Breast epithelium (tissue), 4 donors: ENCODE data around the gene SLC35F1. TPM values are rescaled to one million over a fixed set of nuclear protein-coding genes. Genes with fewer than 3 reads are reported as not detected.

Experiments used
- DNase-seq, 2 donors: peaks; one replicate each; pipeline ENCODE4 v3.0.0-alpha.2; 2019; ENCODE audit warnings: low spot score in 2 of 2
- H3K27ac ChIP-seq, 2 donors: fragments of 200-600 bp; sonication (generic) in 1 of 2; one replicate each; pipeline ENCODE4 v1.5.1; 2016 to 2019; ENCODE audit warnings: mild to moderate bottlenecking in 1 of 2
- H3K27me3 ChIP-seq, 2 donors: fragments of 200-600 bp; sonication (generic) in 1 of 2; one replicate each; pipeline versions ENCODE4 v1.5.1 to v1.6.0; 2017 to 2019; ENCODE audit warnings: control low read depth in 1 of 2, mild to moderate bottlenecking in 1 of 2
- H3K36me3 ChIP-seq: fragments of 200-600 bp; one replicate; pipeline ENCODE4 v1.5.1; 2019
- H3K4me1 ChIP-seq, 2 donors: fragments of 200-600 bp; sonication (generic); one replicate each; pipeline ENCODE4 v1.5.1; 2016 to 2019; ENCODE audit warnings: control low read depth in 1 of 2
- H3K4me3 ChIP-seq, 3 donors: fragments of 200-600 bp; sonication (generic); 1 replicate in 2 of 3; 2 replicates in 1 of 3; pipeline ENCODE4 v1.5.1; 2016 to 2019; ENCODE audit warnings: mild to moderate bottlenecking in 3 of 3, moderate library complexity in 2 of 3
- H3K9me3 ChIP-seq, 2 donors: fragments of 200-600 bp; sonication (generic) in 1 of 2; one replicate each; pipeline ENCODE4 v1.5.1; 2016 to 2019; ENCODE audit warnings: control low read depth in 1 of 2
- POLR2A ChIP-seq: fragments of 450-650 bp; IDR thresholded peaks from one replicate; pipeline ENCODE4 v1.6.1; 2016; ENCODE audit warnings: antibody characterized with exemption, mild to moderate bottlenecking, moderate library complexity
- POLR2AphosphoS5 ChIP-seq, 3 donors: sonication (generic); formaldehyde crosslinking; IDR thresholded peaks; one replicate each; pipeline ENCODE4 v1.6.1; 2017; ENCODE audit warnings: antibody characterized with exemption in 3 of 3
- intact Hi-C: fragments of 100-400 bp; cut with DNase I; formaldehyde crosslinking; loops from one replicate; pipeline ENCODE4 v1.15.1; 2023; ENCODE audit warnings: low total_unique reads
- total RNA-seq, 3 donors: library from RNA; depleted of rRNA; stranded (reverse); fragments of >200 nt; gene quantifications; one replicate each; pipeline ENCODE4 v1.1.0, GENCODE V29; 2016
- TF ChIP-seq, protein P1 (sequence below), 3 donors: fragments of 450-650 bp; IDR thresholded peaks; one replicate each; pipeline ENCODE4 v1.5.1; 2016 to 2017; ENCODE audit warnings: antibody characterized with exemption in 3 of 3, mild to moderate bottlenecking in 3 of 3, moderate library complexity in 3 of 3

The SLC35F1 gene
- total RNA-seq, 3 donors from 2014 or later: 0.66 to 2.5 (median 0.80) TPM

DNA sequence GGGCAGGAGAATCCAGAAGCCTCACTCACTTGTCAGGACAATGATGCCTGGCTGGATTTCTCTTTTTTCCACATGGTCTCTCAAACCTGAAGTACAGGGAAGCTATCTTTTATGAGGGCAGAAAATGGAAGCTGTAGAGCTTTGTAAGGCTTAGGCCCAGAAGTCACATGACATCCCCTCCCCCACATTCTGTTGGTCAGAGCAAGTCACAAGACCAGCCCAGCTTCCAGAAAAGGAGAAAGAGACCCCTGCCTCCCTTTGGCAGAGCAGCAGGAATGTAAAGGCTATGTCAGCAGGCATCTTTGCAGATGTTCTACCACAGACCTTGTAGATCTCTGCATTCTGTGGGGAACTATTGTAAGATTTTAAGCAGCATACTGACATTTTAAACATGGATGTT is 245.5 kb downstream of the SLC35F1 start:
- no peak for DNase-seq
- no peaks in the 10 kb centered on the region for H3K9me3 ChIP-seq
- H3K4me1 ChIP-seq: no peaks in the 10 kb centered on the region
- intact Hi-C loops: no loop called here
- no peaks in the 10 kb centered on the region for H3K27me3 ChIP-seq
- TF ChIP-seq POLR2A (no peak), POLR2AphosphoS5 (IDR thresholded peaks at IDR 0.05) (no peak)
- TF ChIP-seq, protein P1, sequence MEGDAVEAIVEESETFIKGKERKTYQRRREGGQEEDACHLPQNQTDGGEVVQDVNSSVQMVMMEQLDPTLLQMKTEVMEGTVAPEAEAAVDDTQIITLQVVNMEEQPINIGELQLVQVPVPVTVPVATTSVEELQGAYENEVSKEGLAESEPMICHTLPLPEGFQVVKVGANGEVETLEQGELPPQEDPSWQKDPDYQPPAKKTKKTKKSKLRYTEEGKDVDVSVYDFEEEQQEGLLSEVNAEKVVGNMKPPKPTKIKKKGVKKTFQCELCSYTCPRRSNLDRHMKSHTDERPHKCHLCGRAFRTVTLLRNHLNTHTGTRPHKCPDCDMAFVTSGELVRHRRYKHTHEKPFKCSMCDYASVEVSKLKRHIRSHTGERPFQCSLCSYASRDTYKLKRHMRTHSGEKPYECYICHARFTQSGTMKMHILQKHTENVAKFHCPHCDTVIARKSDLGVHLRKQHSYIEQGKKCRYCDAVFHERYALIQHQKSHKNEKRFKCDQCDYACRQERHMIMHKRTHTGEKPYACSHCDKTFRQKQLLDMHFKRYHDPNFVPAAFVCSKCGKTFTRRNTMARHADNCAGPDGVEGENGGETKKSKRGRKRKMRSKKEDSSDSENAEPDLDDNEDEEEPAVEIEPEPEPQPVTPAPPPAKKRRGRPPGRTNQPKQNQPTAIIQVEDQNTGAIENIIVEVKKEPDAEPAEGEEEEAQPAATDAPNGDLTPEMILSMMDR (IDR thresholded peaks at IDR 0.05): no peak
- H3K36me3 ChIP-seq: no peaks in the 10 kb centered on the region
- no peak overlapping the region for H3K4me3 ChIP-seq
- H3K27ac ChIP-seq: no peak overlapping the region

DNA sequence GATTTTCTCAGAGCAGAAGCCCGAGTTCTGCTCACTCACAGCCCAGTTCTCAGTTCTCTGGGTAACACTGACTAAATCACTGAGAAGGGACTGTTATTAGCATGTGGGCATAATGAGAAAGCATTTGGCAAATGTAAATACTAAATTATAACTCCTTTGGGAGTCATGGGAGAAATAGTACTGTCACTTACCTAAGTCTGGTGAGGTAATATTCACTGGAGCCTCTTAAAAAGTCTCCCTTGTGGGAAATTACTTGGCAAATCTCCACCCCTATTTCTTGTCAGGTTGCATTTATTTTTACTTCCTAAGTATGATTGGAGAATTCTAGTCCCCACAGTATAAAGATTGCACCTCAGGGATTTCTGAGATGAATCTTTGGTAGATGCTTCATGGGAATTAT is 254.3 kb downstream of the SLC35F1 start:
- Histone ChIP-seq H3K36me3 (no peaks in the 10 kb centered on the region), H3K4me3 (no peak overlapping the region), H3K27ac (no peak overlapping the region), H3K27me3 (no peaks in the 10 kb centered on the region), H3K9me3 (no peaks in the 10 kb centered on the region), H3K4me1 (no peaks in the 10 kb centered on the region)
- TF ChIP-seq, protein P1 (IDR thresholded peaks at IDR 0.05): no peak
- TF ChIP-seq POLR2AphosphoS5 (IDR thresholded peaks at IDR 0.05) (no peak), POLR2A (no peak)
- DNase-seq: no peak
- intact Hi-C loops: no loop called here

DNA sequence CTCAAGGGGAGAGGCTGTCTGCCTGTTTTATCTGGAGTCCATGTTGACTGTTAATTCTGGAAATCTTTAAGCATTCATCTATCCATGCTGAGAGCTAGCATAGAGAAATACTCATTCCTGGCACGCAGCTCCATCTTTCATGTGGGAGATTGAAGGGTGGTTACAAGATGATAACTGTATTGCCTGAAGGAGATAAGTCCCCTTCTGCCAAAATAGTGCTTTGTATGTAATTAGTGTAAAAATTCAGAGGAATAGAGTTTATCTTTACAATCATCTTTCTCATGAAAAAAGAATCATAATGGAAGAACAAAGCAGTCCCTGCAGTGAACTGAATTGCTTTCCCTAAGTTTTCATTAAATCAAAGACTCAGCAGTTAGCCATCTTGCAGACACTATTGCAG is 256.5 kb downstream of the SLC35F1 start:
- no peaks in the 10 kb centered on the region for H3K36me3 ChIP-seq
- no peaks in the 10 kb centered on the region for H3K9me3 ChIP-seq
- no peaks in the 10 kb centered on the region for H3K4me1 ChIP-seq
- TF ChIP-seq, protein P1 (IDR thresholded peaks at IDR 0.05): no peak
- TF ChIP-seq POLR2AphosphoS5 (IDR thresholded peaks at IDR 0.05) (no peak), POLR2A (no peak)
- no peak overlapping the region for H3K27ac ChIP-seq
- no peaks in the 10 kb centered on the region for H3K27me3 ChIP-seq
- no peak overlapping the region for H3K4me3 ChIP-seq
- intact Hi-C loops: no loop called here
- no peak for DNase-seq

DNA sequence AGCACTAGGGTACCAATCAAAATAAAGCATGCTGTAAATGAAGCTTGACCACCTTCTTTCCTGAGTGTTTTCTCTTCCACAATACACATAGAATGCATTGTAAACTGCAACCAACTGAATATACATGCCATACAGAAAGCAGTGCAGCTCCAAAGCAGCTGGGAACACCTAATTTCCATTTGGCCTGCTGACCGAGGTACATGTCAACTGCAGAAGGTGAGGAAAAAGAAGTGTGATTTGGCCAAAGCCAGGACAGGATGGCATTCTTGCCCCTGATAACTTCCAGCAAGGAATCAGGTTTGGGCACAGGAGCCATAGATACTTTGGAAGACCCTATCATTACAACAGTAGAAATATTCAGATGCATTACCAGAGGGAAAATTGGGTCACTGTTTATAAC is 258.4 kb downstream of the SLC35F1 start:
- Histone ChIP-seq H3K36me3 (no peaks in the 10 kb centered on the region), H3K4me3 (no peak overlapping the region), H3K4me1 (no peaks in the 10 kb centered on the region), H3K9me3 (no peaks in the 10 kb centered on the region), H3K27ac (no peak overlapping the region), H3K27me3 (no peaks in the 10 kb centered on the region)
- TF ChIP-seq, protein P1 (IDR thresholded peaks at IDR 0.05): no peak
- no peak for TF ChIP-seq POLR2AphosphoS5 (IDR thresholded peaks at IDR 0.05)
- TF ChIP-seq POLR2A: no peak
- no peak for DNase-seq
- intact Hi-C loops: no loop called here

DNA sequence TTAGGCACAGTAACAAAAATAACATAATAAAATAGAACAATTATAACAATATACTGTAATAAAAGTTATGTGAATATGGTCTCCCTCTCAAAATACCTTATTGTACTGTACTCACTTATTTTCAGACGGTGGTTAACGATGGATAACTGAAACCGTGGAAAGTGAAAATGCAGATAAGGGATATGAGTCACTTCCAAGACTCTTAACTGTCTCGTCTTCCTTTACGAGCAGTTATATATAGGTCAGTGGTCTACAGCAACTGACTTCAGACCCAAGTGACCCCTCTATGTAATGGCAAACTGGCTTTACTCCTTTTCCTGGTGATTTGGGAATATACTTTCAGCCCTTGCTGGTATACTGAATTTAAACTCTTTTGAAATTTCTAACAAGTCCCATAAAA is 261.4 kb downstream of the SLC35F1 start:
- Histone ChIP-seq H3K36me3 (no peaks in the 10 kb centered on the region), H3K9me3 (peaks cover 3% of the 10 kb centered on the region in 2 donors), H3K4me3 (no peak overlapping the region), H3K4me1 (no peaks in the 10 kb centered on the region), H3K27ac (no peak overlapping the region), H3K27me3 (no peaks in the 10 kb centered on the region)
- no peak for TF ChIP-seq POLR2A
- intact Hi-C loops: no loop called here
- no peak for DNase-seq

DNA sequence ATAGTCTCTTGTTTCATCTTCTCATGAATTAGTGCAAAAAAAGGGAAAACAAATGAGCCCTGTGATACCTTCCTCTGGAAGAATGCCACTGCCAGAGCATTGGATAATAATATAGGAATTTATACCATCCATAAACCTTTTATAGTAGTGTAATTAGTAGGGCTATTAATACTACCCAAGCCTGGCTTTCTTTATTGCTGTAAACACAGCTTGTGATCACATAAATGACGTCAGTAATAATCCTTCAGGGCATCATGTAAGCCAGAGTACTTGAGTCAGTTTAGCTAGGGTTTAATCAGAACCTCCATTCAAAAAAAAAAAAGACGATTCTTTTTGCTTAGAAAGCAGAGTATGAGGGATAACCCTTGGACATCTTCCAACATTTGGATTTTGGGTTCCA is 264.8 kb downstream of the SLC35F1 start:
- no peak for DNase-seq
- Histone ChIP-seq H3K27ac (no peak overlapping the region), H3K27me3 (no peaks in the 10 kb centered on the region), H3K36me3 (no peaks in the 10 kb centered on the region), H3K4me3 (no peak overlapping the region), H3K9me3 (peaks cover 5 to 16% of the 10 kb centered on the region in 2 donors), H3K4me1 (no peaks in the 10 kb centered on the region)
- intact Hi-C loops: no loop called here
- TF ChIP-seq, protein P1 (IDR thresholded peaks at IDR 0.05): no peak
- TF ChIP-seq POLR2A (no peak), POLR2AphosphoS5 (IDR thresholded peaks at IDR 0.05) (no peak)
